KMS-11 (cell line): ENCODE results near the gene SFXN1.

Experiments used
- H2AFZ ChIP-seq: fragments of 200-600 bp; sonication (generic); 2 replicates; pipeline ENCODE4 v1.6.1; 2016; ENCODE audit warnings: antibody characterized with exemption, mixed run types, low read depth
- H3K27ac ChIP-seq: fragments of 200-600 bp; sonication (generic); 2 replicates; pipeline ENCODE4 v1.6.1; 2016; ENCODE audit warnings: mild to moderate bottlenecking, mixed run types
- H3K27me3 ChIP-seq: fragments of 200-600 bp; sonication (generic); 2 replicates; pipeline ENCODE4 v1.6.1; 2017; ENCODE audit warnings: mild to moderate bottlenecking, low read depth, mixed run types, moderate library complexity; ENCODE audit not compliant: insufficient read depth
- H3K36me3 ChIP-seq: fragments of 200-600 bp; sonication (generic); 2 replicates; pipeline ENCODE4 v1.6.1; 2017; ENCODE audit warnings: mild to moderate bottlenecking, mixed run types; ENCODE audit not compliant: insufficient read depth
- H3K4me1 ChIP-seq: fragments of 200-600 bp; sonication (generic); 2 replicates; pipeline ENCODE4 v1.6.1; 2016; ENCODE audit warnings: mild to moderate bottlenecking, low read depth, mixed run types; ENCODE audit not compliant: poor library complexity, severe bottlenecking
- H3K4me2 ChIP-seq: fragments of 200-600 bp; sonication (generic); 2 replicates; pipeline ENCODE4 v1.7.0; 2016; ENCODE audit warnings: mild to moderate bottlenecking, mixed run types
- H3K4me3 ChIP-seq: fragments of 200-600 bp; sonication (generic); IDR thresholded peaks from 2 replicates; pipeline ENCODE4 v1.6.1; 2017; ENCODE audit warnings: low read depth, low read length, mixed read lengths; ENCODE audit not compliant: insufficient read depth
- H3K79me2 ChIP-seq: fragments of 200-600 bp; sonication (generic); 2 replicates; pipeline ENCODE4 v1.6.1; 2016; ENCODE audit warnings: low read depth, mixed run types; ENCODE audit not compliant: insufficient read depth
- H3K9ac ChIP-seq: fragments of 200-600 bp; sonication (generic); 2 replicates; pipeline ENCODE4 v1.6.1; 2016; ENCODE audit warnings: mild to moderate bottlenecking, mixed run types
- H4K20me1 ChIP-seq: fragments of 200-600 bp; sonication (generic); 2 replicates; pipeline ENCODE4 v1.6.1; 2016; ENCODE audit warnings: mild to moderate bottlenecking, mixed run types; ENCODE audit not compliant: insufficient read depth
- TF ChIP-seq, protein P1 (sequence below): fragments of 200-600 bp; sonication (generic); conservative IDR thresholded peaks from 2 replicates; pipeline ENCODE4 v1.6.1; 2017; ENCODE audit warnings: low read depth, mild to moderate bottlenecking, antibody characterized with exemption, low read length, moderate library complexity, mixed read lengths

SFXN1 gene

DNA sequence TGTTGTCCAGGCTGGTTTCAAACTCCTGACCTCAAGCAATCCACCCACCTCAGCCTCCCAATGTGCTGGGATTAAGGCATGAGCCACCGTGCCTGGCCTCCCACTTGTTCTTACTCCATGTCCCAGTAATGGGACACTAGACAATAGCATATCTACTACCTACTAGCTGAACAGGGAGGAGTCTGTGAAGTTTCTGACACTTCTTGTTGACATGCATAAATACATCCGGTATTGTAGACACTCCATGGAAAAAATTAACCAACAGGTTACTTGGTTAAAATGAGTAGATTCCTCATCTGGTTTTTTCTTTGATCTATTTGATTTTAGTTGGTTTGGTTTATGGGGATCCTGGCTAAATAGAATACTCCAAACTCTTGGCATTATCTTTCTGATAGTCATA is 88.3 kb downstream of the SFXN1 start:
- Histone ChIP-seq H3K4me1 (no peaks in the 10 kb centered on the region), H3K27me3 (no peaks in the 10 kb centered on the region), H3K36me3 (no peaks in the 10 kb centered on the region), H3K9ac (no peak overlapping the region), H3K4me2 (no peak overlapping the region), H4K20me1 (no peaks in the 10 kb centered on the region), H3K27ac (no peak overlapping the region), H3K79me2 (no peaks in the 10 kb centered on the region), H3K4me3 (no peak overlapping the region), H2AFZ (no peak overlapping the region)
- TF ChIP-seq, protein P1, sequence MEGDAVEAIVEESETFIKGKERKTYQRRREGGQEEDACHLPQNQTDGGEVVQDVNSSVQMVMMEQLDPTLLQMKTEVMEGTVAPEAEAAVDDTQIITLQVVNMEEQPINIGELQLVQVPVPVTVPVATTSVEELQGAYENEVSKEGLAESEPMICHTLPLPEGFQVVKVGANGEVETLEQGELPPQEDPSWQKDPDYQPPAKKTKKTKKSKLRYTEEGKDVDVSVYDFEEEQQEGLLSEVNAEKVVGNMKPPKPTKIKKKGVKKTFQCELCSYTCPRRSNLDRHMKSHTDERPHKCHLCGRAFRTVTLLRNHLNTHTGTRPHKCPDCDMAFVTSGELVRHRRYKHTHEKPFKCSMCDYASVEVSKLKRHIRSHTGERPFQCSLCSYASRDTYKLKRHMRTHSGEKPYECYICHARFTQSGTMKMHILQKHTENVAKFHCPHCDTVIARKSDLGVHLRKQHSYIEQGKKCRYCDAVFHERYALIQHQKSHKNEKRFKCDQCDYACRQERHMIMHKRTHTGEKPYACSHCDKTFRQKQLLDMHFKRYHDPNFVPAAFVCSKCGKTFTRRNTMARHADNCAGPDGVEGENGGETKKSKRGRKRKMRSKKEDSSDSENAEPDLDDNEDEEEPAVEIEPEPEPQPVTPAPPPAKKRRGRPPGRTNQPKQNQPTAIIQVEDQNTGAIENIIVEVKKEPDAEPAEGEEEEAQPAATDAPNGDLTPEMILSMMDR: no peak

DNA sequence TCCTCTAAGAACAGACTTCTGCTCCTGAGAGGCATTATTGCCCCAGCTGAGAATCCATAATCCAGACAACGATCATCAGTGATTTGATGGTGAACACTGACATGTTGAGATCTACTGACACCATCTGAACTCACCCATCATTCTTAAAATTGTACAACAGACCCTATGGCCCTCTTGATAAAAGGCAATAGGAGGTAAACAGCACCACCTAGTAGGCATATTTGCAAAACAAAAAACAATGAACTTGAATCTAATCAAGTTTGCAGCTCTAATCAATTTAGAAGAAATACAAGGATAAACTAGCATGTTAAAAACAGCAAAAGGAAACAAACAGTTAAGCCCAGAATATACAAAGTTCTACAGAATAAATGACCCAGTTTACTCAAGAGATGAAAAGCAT is 89.6 kb downstream of the SFXN1 start:
- no peak overlapping the region for H3K4me2 ChIP-seq
- H3K79me2 ChIP-seq: no peaks in the 10 kb centered on the region
- no peaks in the 10 kb centered on the region for H4K20me1 ChIP-seq
- no peaks in the 10 kb centered on the region for H3K4me1 ChIP-seq
- no peaks in the 10 kb centered on the region for H3K36me3 ChIP-seq
- H3K27ac ChIP-seq: no peak overlapping the region
- H3K9ac ChIP-seq: no peak overlapping the region
- TF ChIP-seq, protein P1: no peak
- no peaks in the 10 kb centered on the region for H3K27me3 ChIP-seq
- H3K4me3 ChIP-seq: no peak overlapping the region
- no peak overlapping the region for H2AFZ ChIP-seq

- H3K9ac ChIP-seq: no peak overlapping the region
- no peak overlapping the region for H3K4me2 ChIP-seq
- TF ChIP-seq, protein P1: no peak
These were observed 91.3 kb downstream of the SFXN1 start for GRCh38 chr5:175569701-175570100.

DNA sequence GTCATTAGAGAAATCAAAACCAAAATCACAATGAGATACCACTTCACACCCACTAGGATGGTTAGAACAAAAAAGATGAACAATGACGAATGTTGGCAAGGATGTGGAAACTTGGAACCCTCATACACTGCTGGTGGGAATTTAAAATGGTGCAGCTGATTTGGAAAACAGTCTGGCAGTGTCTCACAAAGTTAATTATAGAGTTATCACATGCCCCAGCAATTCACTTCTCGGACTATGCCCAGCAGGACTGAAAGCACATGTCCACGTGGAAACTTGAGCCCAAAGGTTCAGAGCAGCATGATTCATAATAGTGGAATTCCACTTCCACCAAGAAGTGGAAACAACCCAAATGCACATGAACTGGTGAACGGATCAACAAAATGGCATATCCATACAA is 94.5 kb downstream of the SFXN1 start:
- no peak overlapping the region for H3K27ac ChIP-seq
- H3K4me2 ChIP-seq: no peak overlapping the region
- H3K4me1 ChIP-seq: no peaks in the 10 kb centered on the region
- no peaks in the 10 kb centered on the region for H3K36me3 ChIP-seq
- no peak overlapping the region for H3K9ac ChIP-seq
- TF ChIP-seq, protein P1: no peak
- H3K27me3 ChIP-seq: no peaks in the 10 kb centered on the region
- H4K20me1 ChIP-seq: no peaks in the 10 kb centered on the region
- H3K4me3 ChIP-seq: no peak overlapping the region
- H2AFZ ChIP-seq: no peak overlapping the region
- no peaks in the 10 kb centered on the region for H3K79me2 ChIP-seq

More at GRCh38 chr5:175569701-175570100, 91.3 kb downstream of the SFXN1 start:
- Histone ChIP-seq H3K4me1 (no peaks in the 10 kb centered on the region), H3K79me2 (no peaks in the 10 kb centered on the region), H3K36me3 (no peaks in the 10 kb centered on the region), H3K4me3 (no peak overlapping the region), H3K27ac (no peak overlapping the region), H4K20me1 (no peaks in the 10 kb centered on the region), H3K27me3 (no peaks in the 10 kb centered on the region), H2AFZ (no peak overlapping the region)
